HUDEP-2 (cell line): ENCODE results near the gene SLC6A19.
"Not testable (repeated sequence)": the region's sequence is repeated elsewhere in the genome, so short reads cannot be mapped to it uniquely, and the experiment has no call there.

Source experiments
- DNase-seq, 76 experiments: peaks; one replicate each; lab custom pipeline; 2025; ENCODE audit not compliant: unreplicated experiment in 76 of 76; lab: John Stamatoyannopoulos, UW

SLC6A19 gene

DNA sequence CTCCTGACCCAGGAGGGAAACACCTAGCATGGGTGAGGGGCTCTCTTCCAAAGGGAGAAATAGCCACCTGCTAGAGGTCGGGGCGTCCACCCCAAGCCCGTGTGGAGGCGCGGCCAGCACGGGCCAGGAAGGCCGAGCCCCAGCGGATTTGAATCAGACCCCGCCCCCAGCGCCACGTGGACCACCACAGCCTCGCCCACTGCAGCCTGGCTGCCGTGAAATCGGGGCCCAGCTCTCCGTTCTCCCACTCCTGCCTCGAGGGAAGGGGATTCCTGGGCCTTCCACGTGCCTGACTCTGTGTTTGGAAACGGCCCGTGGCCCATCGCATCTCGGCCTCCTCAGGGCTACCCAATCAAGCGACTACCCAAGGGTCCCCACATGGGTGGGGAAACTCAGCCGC lies 55.4 kb downstream of the SLC6A19 start:
- DNase-seq, result no peak

DNA sequence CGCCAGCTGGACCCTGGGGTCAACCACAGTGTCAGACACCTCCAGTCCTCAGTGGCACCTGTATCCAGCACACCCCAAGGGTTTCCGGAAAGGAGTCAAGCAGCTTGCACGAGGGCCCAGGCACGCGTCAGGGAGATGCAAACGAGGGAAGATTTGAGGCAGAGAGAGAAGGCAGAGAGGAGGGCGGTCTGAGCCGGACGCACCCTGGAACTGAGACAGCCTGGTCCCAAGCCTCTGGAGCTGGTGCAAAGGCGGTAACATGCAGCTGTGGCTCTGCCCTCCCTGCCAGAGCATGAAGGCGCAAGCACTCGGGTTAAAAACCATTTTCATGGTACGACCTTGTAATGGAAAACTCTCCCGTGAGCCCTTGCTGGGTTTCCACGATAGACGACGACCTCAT lies 56.0 kb downstream of the SLC6A19 start:
- no peak for DNase-seq

DNA sequence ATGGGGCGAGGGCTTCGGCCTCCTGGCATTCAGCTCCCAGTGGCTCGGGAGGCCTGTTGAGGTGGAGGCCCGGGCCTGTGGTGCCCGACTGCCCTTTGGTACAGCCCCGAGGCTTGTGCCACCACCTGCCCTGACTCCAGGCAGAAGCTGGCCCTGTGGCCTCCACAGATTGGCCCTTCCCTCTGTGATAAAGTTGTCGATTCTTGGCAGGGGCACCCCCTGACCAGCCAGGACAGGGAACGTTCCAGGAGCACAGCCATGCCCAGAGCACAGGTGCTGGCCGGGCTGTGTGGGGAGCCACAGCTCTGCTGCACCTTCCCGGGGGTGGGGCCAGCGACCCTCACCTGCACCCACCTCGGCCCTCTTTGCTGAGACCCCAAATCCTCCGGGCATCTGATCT lies 56.4 kb downstream of the SLC6A19 start:
- DNase-seq, result no peak

DNA sequence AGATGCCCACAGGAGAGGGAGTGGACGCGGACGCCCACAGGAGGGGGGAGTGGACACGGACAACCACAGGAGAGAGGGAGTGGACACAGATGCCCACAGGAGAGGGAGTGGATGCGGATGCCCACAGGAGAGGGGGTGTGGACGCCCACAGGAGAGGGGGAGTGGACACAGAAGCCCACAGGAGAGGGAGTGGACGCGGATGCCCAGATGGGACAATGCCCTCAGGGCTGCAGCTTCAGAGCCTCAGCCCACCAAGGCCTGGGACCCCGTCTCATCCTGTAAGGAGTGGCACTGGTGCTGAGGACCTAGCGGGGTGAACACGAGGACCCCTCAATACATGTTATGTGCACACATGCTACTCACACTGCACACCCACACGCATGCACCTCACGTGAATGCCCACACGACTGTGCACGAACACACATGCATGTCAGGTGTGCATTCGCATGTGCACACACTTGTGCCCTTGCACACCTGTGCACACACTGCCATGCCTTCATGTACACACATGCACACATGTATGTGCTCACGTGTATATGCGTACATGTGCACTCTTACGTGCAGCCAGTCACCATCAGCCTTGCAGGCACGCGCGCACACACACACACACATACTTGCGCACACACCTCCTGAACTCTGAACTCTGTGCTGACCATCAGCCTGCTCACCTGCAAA lies 58.5 kb downstream of the SLC6A19 start:
- no peak for DNase-seq

DNA sequence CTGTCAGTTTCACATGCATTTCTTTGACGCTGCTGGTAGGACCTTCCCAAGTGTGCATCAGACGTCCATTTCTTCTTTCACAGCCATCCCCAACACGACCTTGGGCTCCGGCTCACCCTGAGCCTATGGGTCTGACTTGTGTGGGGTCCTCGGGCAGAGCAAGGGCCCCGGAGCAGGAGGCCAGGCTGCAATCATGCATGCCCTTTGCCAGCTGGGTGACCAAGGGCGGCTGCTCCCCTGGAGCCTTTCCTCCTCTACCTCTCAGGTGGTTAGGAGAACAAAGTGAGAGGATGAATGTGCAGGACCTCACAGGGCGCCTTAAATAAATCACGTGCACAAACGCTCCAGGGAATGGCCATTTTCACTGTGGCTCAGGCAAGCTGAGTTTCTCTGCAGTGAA lies 60.2 kb downstream of the SLC6A19 start:
- DNase-seq, result no peak

DNA sequence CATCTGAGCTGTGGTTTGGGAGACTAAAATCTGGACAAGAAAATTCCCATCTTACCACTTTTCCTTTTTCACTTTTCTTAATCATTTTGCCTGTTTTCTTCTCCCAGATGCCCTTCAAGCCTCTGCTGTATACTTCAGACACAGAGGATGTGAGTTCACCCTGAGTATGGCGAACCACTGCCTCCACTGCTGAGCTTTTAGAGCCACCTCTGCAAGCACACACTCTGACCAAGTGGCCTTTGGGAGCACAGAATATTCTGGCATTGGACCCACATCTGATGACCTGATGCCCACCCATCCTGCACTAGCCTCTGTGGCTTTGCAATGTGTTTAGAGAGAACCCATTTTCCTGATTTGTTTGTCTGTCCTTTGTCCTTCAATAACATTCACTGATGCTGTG lies 61.0 kb downstream of the SLC6A19 start:
- DNase-seq, result no peak

DNA sequence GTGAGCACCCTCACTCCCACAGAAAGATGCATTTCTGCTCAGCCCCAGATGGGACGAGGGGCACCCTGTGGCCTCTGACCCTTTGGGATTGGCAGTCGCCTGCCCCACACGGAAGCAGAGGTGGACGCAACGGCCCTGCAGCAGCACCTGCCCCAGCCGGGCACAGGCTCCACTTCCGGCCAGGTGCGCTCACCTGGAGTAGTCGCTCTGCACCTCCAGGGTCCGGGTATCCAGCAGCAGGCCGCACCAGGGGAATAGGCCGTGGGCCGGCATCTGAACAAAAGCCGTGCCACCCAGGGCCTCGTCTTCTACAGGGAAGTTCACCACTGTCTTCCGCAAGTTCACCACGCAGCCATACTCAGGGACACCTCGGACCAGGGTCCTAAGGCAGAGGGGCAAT lies 62.8 kb downstream of the SLC6A19 start:
- DNase-seq, result no peak

DNA sequence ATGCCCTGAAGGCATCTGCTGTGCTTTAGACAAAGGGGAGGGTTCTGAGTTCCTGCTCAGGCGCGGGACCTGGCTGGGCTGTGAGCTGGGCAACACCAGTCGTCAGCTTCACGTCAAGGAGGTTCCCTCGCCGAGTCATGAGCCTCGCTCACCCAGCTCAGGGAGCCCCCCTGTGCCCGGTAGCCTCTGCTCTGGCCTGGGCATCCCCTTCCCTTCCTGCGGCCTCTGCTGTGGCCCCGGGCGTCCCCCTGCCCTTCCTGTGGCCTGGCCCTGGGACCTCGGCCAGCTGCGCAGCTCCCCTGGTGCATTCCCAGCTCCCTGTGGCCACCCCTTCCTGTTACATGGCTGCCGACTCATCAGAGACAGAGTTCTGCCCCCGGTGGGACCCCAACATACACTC lies 63.6 kb downstream of the SLC6A19 start:
- no peak for DNase-seq

DNA sequence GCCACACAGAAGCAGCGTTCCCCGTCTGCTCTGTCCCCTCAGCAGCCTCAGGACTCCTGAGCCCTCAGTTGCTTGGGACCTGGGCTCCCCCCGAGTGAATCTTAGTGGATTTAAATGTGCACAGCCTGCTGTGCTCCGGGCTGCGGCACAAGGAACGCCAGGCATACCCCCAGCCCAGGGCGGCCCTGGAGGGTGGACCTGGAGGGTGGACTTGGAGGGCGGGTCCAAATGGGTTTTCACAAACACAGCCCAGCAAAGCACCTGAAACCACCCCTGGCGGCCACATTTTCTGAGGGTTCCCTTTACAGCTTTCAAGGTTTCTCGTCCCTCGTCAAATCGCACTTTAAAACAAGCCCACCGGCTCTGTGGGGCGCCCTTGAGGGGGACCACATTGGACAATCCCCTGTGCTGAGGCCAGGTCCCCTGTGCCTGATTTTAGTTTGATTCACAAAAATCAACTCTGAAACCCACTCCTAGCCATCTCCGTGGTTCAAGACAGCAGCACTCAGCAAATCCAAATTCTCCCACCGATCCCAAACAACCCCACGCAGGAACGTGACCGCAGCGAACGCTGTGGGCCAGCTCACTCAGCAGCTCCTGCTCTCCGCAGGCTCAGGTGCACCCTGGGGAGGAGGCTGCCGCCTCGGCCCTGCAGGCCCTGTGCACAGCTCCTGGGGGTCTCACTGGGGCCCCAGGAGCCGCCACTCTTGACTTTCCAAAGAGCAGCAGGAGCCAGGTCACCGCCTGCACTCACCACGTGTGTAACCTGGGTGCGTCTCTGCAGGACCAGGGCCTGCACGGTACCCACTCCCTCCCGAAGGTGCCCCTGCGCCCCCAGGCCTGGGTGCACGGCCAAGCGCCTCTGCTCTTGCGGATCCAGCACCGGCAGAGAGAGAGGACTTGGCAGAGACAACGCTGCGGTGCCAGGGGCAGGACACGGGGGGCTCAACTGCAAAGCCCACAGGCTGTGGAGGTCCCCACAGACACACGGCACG lies 64.4 kb downstream of the SLC6A19 start:
- DNase-seq, result no peak

DNA sequence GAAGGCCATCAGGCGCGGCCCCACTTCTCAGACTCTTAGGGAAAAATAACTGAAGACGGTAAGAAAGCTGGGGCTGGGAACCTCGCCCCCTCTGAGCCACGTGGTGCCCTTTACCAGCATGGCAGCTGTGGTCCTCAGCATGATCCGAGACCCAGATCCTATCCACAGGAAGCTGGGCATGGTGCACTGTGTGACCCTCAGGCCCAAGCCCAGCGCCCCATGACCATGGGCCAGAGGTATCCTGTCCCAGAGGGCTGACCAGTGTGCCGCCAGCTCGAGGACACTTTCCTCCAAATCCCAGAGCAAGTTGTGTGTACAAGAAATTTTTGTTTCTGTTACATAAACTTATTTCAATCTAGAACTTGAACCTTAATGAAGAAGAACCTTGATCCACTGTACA lies 65.4 kb downstream of the SLC6A19 start:
- DNase-seq, result no peak

DNA sequence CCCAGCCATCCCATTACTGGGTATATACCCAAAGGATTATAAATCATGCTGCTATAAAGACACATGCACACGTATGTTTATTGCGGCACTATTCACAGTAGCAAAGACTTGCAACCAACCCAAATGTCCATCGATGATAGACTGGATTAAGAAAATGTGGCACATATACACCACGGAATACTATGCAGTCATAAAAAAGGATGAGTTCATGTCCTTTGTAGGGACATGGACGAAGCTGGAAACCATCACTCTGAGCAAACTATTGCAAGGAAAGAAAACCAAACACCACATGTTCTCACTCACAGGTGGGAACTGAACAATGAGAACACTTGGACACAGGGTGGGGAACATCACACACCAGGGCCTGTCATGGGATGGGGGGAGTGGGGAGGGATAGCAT lies 66.1 kb downstream of the SLC6A19 start:
- not testable (repeated sequence) for DNase-seq

DNA sequence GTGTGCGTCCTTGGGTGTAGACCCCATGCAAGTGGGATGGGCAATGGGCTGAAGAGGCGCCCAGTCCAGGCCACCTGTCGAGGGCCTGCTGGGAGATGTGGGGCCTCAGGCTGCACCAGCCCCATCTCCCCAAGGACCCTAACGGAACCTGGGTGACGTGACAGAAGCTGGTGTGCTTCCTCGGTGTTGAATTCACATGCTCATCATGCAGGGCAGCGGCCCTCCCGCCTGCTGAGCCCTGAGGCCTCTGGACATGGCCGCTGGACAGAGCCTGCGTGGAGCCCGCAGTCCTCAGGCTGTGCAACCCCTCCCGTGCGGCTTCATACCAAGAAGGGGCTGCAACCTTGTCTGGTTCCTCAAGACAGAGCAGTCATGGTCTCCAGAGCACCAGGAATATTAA lies 66.7 kb downstream of the SLC6A19 start:
- DNase-seq, result no peak

DNA sequence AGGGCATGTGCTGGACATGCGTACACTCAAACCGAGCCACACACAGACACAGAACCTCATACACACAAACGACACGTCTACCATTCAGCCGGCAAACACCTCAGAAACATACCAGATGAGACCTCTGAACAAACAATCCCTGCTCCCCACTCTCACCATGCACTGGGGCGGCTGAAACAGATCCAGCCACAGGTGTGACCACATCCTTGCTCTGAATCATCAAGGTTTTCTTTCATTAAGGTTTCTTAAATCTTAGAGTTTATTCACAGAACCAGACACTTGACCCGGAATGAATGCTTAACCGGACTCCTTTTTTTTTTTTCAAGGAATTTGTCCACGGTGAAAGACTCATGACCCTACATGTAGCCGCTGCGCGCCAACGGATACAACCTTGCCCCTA lies 67.3 kb downstream of the SLC6A19 start:
- DNase-seq, result no peak

DNA sequence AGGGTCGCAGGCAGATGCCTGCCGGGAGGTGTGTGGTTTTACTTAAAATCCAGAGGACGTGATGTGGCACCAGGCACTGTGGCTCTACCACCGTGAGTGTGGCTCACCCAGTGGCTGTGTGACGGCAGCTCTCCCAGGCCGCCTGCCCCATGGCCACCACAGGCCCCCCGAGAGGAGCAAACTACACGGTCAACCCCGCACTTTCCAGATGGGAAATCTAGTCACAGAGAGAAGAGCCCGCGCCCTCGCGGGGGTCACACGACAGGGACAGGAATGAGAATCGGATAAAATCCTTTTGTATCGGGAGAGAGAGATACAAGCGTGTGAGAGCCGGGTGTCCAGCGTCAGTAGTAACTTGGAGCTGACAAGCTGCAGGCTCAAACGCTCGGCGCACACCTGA lies 69.0 kb downstream of the SLC6A19 start:
- DNase-seq, result no peak

DNA sequence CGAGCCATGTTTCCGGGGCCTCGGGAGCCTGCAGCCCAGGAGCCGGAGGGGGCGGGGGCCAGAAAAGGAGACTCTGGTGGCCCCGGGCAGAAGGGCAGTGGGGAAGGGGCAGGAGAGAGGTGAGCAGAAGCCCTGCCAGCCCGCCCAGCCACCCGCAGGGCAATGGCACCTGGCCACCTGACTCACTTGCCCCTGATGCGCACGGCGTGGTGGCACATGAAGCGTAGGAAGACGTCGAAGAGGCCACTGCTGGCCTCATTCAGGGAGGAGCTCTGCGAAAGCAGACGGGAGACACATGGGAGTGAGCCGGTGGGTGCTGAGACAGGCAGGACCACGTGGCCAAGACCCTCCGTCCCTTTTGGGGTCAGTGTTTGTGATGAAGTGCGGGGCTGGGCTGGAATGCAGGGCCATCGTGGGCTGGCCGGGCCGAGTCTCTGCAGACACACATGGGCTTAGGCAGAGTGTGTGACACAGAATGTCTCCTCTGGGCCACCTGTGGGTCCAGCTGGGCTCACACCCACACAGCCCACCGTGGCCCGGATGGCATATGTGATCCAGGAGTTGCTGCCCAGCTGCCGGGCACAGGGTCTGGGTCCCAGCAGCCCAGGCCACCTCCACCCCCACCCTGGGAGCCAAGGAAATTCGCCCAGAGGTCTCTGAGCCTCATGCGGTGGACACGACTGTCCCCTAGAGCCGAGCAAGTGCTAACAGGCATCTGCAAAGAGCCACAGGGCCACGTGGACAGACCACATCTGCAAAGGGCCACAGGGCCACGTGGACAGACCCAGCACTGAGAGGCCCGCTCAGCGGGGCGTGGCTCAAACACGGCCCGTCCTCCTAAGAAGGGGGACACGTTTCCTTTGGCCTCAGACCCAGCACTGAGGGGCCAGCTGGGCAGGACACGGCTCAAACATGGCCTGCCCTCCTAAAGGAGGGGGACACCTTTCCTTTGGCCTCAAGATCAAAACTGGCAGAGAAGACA lies 69.8 kb downstream of the SLC6A19 start:
- no peak for DNase-seq

DNA sequence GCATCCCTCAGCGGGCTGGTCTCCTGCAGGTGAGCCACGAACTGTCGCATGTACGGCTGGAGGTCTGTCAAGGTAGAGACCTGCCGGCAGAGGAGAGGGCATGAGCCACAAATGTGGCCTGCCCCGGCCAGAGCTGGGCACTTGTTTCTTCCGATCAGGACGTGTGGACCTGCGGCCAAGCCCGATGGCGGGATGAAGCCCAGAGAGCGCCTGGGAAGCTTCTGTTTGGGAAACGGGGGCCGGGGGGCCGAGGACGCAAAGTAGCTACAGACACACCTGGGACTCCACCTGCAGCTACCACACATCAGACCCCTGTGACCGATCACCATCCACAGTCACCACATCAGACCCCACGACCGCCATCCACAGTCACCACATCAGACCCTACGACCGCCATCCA lies 70.8 kb downstream of the SLC6A19 start:
- DNase-seq, result no peak

DNA sequence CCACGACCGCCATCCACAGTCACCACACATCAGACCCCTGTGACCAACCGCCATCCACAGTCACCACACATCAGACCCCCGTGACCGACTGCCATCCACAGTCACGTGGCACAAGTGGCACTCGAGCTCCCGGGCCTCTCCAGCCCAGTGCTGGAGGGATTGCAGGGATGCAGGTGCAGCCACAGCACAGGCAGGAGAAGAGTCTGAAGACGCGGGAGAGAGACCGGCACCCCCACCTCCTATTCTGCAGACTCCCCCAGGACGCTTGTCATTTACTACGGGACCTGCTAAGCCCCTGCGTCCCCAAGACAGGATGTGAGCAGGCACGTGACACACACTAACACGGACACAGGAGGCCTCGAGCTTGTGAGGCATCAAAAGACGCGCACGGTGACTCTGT lies 72.3 kb downstream of the SLC6A19 start:
- DNase-seq, result no peak

DNA sequence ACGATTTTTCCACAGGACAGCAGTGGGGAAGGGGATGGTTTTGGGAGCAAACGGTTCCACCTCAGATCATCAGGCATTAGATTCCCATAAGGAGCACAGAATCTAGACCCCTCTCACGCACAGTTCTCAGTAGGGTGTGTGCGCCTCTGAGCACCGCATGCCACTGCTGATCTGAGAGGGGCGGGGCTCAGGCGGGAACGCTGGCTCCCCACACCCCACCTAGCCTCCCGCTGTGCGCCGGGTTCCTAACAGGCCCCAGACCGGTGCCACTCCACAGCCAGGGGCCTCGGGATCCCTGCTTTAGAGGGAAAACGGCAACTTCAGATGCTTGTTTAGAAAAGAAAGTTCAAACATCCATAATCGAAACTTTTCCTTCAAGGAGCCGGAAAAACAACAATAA lies 73.1 kb downstream of the SLC6A19 start:
- DNase-seq, result no peak
